ENCODE results near the gene TNFAIP8L1.

GRCh38 chr19:4638317-4638716, 999 bp upstream of the TNFAIP8L1 start:
- no peak for TF ChIP-seq CTCF (IDR thresholded peaks at IDR 0.05; ENCODE audit: insufficient read depth, low read depth, low read length)
- TF ChIP-seq EZH2 (IDR thresholded peaks at IDR 0.05; ENCODE audit: insufficient read depth, low read length), result no peak

All from astrocyte (in vitro differentiated cells and primary cell).